A549 treated with dexamethasone at 1 μM for 4 hours (cell line): Measurements from ENCODE around the gene OR6N1. TPM values are rescaled to one million over a fixed set of nuclear protein-coding genes. Genes with fewer than 3 reads are reported as not detected.

Source experiments
- total RNA-seq: library from RNA; stranded (reverse); fragments of 200-300 nt; extraction: Qiagen RNA extraction; gene quantifications from 5 replicates; pipeline ENCODE4 v1.2.3, GENCODE V29; 2022

OR6N1 gene
- total RNA-seq, result not detected in 5 replicates

GRCh38 chr1:158771950-158772866 is at the start of gene OR6N1:
OR6N1 (minus strand) TSS chr1:158772195; CDS start chr1:158766682, 5,513 bp downstream.

GRCh38 chr1:158781104-158781503 is 9.1 kb upstream of the OR6N1 start, which contains the start of gene OR6N2:
OR6N2 (minus strand) TSS chr1:158781204; CDS start chr1:158777635, 3,569 bp downstream.

GRCh38 chr1:158754420-158754819 is 17.6 kb downstream of the OR6N1 start, which contains the start of gene OR6K6:
OR6K6 (plus strand) TSS chr1:158754720; CDS start chr1:158754888, 168 bp downstream.

GRCh38 chr1:158720620-158721019 is 51.4 kb downstream of the OR6N1 start, which contains the start of gene OR6K3:
OR6K3 (minus strand) TSS chr1:158720720; CDS start chr1:158718115, 2,605 bp downstream.

Other genes starting within 250 kb of the OR6N1 start
- gene OR6Y1, start 217.8 kb downstream of the OR6N1 start, total RNA-seq, result not detected in 5 replicates
- not detected in 5 replicates for gene OR6P1, start 201.6 kb downstream of the OR6N1 start, total RNA-seq
- gene OR10X1, start 192.3 kb downstream of the OR6N1 start, total RNA-seq, result not detected in 5 replicates
- not detected in 5 replicates for gene OR10Z1, start 166.9 kb downstream of the OR6N1 start, total RNA-seq
- not detected in 5 replicates for gene SPTA1, start 85.5 kb downstream of the OR6N1 start, total RNA-seq
- gene OR6K2, start 71.5 kb downstream of the OR6N1 start, total RNA-seq, result not detected in 5 replicates
- not detected in 5 replicates for gene OR6K3, start 51.5 kb downstream of the OR6N1 start, total RNA-seq
- not detected in 5 replicates for gene OR6K6, start 17.5 kb downstream of the OR6N1 start, total RNA-seq
- not detected in 5 replicates for gene OR6N2, start 9.0 kb upstream of the OR6N1 start, total RNA-seq
- gene MNDA, start 59.2 kb upstream of the OR6N1 start, total RNA-seq, result not detected in 5 replicates
- not detected in 5 replicates for gene PYHIN1, start 159.4 kb upstream of the OR6N1 start, total RNA-seq
- 2.4 to 3.3 TPM (median 3.0 TPM) in 5 replicates for gene IFI16, start 237.7 kb upstream of the OR6N1 start, total RNA-seq